Measurements from ENCODE around the gene COA8.

The COA8 gene

GRCh38 chr14:103630364-103631108, 67.8 kb downstream of the COA8 start:
- ChIA-PET POLR2A (no interaction called here), CTCF (no interaction called here)
- no peak for DNase-seq (ENCODE audit: extremely low spot score)
- TF ChIP-seq CTCF (IDR thresholded peaks at IDR 0.05; ENCODE audit: control extremely low read depth, extremely low read depth, low read depth, missing control alignments): no peak

- DNase-seq (ENCODE audit: extremely low spot score): no peak
- no peak for TF ChIP-seq CTCF (IDR thresholded peaks at IDR 0.05; ENCODE audit: control extremely low read depth, extremely low read depth, low read depth, missing control alignments)
- POLR2A ChIA-PET: no interaction called here
- CTCF ChIA-PET: no interaction called here
Observed at GRCh38 chr14:103633391-103633790, 70.6 kb downstream of the COA8 start.

DNA sequence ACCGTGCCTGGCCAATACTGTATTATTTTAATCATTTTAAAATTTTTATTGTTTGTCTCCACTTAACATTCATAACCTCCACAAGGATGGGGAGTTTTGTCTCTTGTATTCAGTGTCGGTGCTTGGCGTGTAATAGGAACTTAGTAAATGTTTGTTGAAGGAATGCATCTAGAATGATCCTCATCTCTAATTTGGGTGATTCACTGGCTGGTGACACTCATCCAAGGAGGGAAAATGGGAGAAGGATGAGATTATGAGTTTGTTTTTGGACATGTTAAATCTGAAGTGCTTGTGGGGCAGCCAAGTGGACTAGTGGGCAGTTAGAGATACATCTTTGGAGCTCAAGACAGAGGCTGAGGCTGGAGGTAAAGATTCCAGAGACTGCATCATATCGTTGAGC, 71.4 kb downstream of the COA8 start:
- ChIA-PET CTCF (no interaction called here), POLR2A (interaction anchor here (0.5 kb wide), 1 partner anchor 105 kb away, joined by 6 read pairs; the partner anchor contains the start of gene TRMT61A)
- DNase-seq (ENCODE audit: extremely low spot score): no peak
- TF ChIP-seq CTCF (IDR thresholded peaks at IDR 0.05; ENCODE audit: control extremely low read depth, extremely low read depth, low read depth, missing control alignments): no peak

GRCh38 chr14:103638594-103638993, 75.8 kb downstream of the COA8 start:
- DNase-seq (ENCODE audit: extremely low spot score): no peak
- POLR2A ChIA-PET: no interaction called here
- CTCF ChIA-PET: interaction anchor here (0.7 kb wide), 1 partner anchor 30 kb away, joined by 3 read pairs; no protein-coding TSS in a partner anchor
- TF ChIP-seq CTCF (IDR thresholded peaks at IDR 0.05; ENCODE audit: control extremely low read depth, extremely low read depth, low read depth, missing control alignments): no peak
